NB4 (cell line): ENCODE measurements around the gene ACER2.

Experiments used
- DNase-seq: peaks from one replicate; pipeline ENCODE4 v3.0.0; 2010; ENCODE audit warnings: low read depth
- H3K4me3 ChIP-seq: one replicate; pipeline ENCODE4 v1.5.1; 2011; ENCODE audit warnings: mild to moderate bottlenecking, low read depth, low read length, moderate library complexity
- MYC ChIP-seq: IDR thresholded peaks from 2 replicates; pipeline ENCODE4 v1.6.1; 2011; ENCODE audit warnings: low read depth, low read length
- POLR2A ChIP-seq: IDR thresholded peaks from 2 replicates; pipeline ENCODE4 v1.6.1; 2011; ENCODE audit warnings: mild to moderate bottlenecking; ENCODE audit not compliant: insufficient read length; ENCODE audit errors: extremely low read depth
- TF ChIP-seq, protein P1 (sequence below): IDR thresholded peaks from 2 replicates; pipeline ENCODE4 v1.6.1; 2011; ENCODE audit warnings: low read depth, low read length
- TF ChIP-seq, protein P2 (sequence below): IDR thresholded peaks from one replicate; pipeline ENCODE4 v1.5.1; 2012; ENCODE audit warnings: low read depth, low read length

The ACER2 gene

DNA sequence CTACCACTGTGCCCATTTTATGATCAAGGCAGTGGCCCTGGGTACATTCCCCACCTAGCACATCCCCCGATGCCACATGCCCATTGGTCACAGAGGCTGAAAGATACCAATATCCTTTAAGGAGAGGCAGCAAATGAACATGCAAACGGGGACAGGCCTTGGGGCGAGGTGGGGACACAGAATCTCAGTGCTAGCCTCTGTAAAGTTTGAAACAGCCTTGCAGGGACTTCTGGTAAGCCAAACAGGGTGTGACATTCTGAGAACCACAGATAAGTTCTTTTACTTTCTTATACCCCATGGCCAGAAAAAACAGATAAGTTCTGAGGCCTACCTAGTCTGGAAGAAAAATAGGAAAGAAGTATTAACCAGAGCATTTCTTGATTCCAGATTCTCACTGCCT, 60.5 kb downstream of the ACER2 start:
- TF ChIP-seq, protein P1, sequence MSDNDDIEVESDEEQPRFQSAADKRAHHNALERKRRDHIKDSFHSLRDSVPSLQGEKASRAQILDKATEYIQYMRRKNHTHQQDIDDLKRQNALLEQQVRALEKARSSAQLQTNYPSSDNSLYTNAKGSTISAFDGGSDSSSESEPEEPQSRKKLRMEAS: no peak
- TF ChIP-seq POLR2A: no peak
- no peak for DNase-seq
- H3K4me3 ChIP-seq: no peak overlapping the region

DNA sequence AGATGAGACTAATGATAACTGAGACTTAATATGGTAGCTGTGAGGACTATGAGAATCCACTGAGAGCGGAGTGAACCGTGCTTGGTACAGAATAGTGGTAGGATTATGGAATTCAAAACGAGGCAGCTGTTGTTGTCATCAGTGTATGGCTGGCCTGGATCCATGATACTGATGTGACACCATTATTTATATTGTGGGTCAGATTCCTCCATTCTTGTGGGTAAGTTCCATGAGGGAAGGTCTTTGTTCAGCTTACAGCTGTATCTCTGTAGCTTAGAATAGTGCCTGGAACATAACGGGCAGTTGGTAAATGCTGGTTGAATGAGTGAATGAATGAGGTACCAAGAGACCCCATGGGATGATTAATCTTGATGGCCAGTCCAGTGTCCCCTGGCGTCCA, 61.8 kb downstream of the ACER2 start:
- TF ChIP-seq, protein P1: no peak
- TF ChIP-seq, protein P2, sequence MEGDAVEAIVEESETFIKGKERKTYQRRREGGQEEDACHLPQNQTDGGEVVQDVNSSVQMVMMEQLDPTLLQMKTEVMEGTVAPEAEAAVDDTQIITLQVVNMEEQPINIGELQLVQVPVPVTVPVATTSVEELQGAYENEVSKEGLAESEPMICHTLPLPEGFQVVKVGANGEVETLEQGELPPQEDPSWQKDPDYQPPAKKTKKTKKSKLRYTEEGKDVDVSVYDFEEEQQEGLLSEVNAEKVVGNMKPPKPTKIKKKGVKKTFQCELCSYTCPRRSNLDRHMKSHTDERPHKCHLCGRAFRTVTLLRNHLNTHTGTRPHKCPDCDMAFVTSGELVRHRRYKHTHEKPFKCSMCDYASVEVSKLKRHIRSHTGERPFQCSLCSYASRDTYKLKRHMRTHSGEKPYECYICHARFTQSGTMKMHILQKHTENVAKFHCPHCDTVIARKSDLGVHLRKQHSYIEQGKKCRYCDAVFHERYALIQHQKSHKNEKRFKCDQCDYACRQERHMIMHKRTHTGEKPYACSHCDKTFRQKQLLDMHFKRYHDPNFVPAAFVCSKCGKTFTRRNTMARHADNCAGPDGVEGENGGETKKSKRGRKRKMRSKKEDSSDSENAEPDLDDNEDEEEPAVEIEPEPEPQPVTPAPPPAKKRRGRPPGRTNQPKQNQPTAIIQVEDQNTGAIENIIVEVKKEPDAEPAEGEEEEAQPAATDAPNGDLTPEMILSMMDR: no peak
- TF ChIP-seq MYC (no peak), POLR2A (no peak)
- DNase-seq: no peak
- H3K4me3 ChIP-seq: no peak overlapping the region

DNA sequence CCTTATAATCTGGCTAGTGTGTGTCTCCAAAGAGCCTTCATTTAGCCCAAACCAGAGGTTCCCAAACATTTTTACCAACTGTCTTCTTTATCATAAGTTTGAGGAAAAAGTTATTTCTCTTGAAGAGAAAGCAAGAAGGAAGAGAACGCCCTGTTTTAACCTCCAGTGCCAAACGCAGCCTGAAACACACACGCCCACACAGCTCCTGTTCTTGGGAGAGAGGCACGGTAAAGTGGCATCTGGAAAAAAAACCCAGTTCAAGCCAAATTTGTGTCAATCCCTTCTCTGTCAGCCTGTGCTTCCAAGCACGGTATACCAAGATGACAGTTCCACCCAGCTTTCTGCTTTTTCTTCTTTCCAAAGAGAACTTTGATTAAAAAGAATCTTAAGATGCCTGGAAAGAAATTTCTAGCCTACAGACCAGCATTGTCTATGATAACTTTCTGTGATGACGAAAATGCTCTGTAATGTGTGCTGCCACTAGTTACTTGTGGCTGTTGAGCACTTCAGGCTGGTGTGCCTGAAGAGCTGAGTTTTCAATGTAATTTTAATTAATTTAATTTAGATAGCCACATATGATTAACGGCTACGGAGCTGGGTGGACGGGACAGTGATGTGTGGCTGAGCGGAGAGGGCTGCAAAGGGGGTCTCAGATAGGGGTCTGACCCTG, 62.3 kb downstream of the ACER2 start:
- no peak for DNase-seq
- H3K4me3 ChIP-seq: no peak overlapping the region
- no peak for TF ChIP-seq POLR2A

DNA sequence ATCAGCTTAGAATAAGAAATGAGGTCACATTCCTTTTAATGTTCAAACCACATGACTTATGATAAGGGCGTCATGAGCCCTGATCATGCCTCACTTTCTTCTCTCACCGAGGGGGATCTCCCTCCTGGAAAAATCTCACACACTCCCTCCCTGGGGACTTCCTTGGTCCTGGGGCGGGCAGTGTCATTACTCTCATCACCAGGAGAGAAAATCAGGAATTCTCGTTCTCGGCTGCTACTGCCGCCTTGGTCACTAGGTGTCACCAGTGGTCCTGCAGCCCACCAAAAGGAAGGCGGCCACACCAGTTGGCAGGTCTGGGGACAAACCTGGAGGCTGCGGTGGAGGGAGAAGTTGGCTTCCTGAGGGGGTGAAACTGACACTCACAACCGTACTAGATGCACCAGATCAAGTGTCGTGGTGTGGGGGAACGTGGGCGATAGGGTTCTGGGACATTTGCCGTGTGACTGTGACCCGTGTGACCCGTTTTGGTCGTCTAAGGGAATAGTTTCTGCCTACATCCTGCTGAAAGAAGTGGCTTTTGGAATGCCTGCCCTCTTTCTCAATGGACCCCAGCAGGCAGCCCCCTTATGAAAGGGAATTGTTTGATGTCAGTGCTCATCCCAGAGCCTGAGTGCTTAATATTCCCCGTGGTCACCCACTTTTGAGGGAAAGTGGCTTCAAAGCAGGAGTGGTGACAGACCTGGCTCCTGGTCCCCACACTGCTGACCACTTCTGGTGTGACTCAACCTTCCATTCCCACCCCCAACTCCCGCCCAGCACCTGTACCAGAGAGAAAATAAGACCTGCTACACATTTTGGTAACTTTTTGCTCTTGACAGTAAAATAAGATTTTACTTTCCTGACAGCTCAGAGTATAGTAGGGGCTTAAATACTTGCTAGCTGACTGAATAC, 63.2 kb downstream of the ACER2 start:
- peak; percentile 79 for DNase-seq
- no peak overlapping the region for H3K4me3 ChIP-seq
- TF ChIP-seq, protein P1: no peak
- TF ChIP-seq, protein P2: peak; percentile 98
- TF ChIP-seq MYC: 0 out of 2 replicates have a peak, but pooled peaks have one; percentile 10

DNA sequence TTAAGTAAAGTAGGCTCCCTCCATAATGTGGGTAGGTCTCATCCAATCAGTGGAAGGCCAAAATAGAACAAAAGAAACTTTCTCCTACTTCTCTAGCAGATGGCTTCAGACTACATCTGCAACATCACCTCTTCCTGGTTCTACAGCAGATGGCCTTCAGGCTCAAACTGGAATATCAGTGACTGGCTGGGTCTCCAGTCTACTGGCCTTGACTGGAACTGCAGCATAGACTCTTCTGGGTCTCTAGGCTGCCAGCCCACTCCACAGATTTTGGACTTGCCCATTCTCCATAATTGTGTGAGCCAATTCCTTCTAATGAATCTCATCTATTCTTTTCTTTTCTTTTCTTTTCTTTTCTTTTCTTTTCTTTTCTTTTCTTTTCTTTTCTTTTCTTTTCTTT, 64.8 kb downstream of the ACER2 start:
- TF ChIP-seq, protein P2: no peak
- TF ChIP-seq POLR2A (no peak), MYC (no peak)
- TF ChIP-seq, protein P1: no peak
- no peak overlapping the region for H3K4me3 ChIP-seq
- no peak for DNase-seq

DNA sequence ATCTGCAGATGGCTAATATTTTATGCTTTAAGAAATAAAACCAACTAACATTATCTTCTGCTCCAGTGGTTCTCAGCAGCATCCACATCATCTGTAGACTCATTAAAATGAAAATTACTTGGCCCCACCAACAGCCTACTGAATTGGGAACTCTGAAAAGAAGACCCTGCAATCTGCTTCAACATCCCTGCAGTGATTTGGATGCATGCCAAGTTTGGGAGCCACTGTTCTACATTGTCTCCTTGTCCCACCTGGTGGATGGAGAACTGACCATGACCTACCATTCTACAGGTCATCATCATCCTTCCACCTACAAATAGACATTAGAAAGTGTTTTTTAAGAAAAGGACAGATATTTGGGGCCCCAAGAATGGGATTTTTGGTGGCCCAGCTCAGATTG, 71.1 kb downstream of the ACER2 start:
- no peak for DNase-seq
- TF ChIP-seq MYC (no peak), POLR2A (no peak)
- H3K4me3 ChIP-seq: no peak overlapping the region

DNA sequence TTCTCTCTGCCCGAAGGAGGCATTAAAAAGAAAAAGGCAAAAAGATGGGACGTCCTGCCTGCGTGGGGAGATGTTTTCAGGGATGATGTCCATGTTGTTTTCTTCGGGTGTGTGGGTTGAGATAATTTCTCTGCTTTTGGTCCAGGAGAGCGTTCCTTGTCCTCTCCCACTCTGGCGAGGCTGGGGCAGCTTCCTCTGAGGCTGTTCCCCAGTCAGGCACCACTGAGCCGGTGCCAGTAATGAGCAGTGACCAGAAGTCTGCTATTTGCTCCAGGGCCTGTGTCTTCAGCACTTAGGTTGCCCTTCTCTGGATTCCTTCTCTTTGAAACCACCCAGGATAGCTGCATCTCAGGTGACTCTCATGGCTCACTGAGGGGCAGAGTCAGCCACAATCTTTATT, 71.5 kb downstream of the ACER2 start:
- TF ChIP-seq, protein P2: no peak
- TF ChIP-seq MYC (no peak), POLR2A (no peak)
- TF ChIP-seq, protein P1: no peak
- H3K4me3 ChIP-seq: no peak overlapping the region
- no peak for DNase-seq
